Measurements from ENCODE around the gene TEAD1. TPM values are rescaled to one million over a fixed set of nuclear protein-coding genes. Genes with fewer than 3 reads are reported as not detected.

Gene TEAD1
- total RNA-seq, 2 experiments from 2014 or later: 0.25 to 0.83 TPM

DNA sequence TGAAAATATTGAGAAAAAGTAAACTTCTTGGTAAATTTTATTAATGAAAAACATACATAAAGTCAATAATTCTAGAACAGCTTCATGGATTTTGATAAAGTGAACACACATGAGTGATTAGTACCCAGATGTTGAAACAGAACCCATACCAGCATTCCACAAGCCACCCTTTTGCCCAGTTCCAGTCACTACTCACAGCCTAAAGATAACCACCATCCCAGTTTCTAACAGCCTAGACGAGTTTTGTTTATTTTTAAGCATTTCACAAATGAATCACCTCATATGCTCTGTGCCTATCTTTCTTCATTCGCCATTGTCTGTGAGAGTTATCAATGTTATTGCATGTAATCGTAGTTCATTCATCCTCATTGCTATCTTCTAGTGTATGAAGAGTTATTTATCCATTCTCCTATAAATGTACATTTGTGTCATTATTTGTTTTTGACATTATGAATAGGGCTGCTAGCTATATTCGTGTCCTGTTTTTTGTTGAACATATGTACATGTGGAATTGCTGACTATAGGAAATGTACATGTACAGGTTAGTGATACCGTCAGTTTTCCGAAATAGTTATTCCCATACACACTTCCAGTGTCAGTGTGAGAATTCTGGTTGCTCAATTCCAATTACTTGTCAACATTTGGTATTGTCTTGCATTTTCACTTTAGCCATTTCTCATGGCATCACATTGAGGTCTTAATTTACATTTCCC lies 44.5 kb upstream of the TEAD1 start:
- peaks cover 4% of the 10 kb centered on the region for H3K27me3 Mint-ChIP-seq
- H3K36me3 Mint-ChIP-seq (ENCODE audit: low read depth): no peaks in the 10 kb centered on the region
- no peak for ATAC-seq
- TF ChIP-seq, protein P1, sequence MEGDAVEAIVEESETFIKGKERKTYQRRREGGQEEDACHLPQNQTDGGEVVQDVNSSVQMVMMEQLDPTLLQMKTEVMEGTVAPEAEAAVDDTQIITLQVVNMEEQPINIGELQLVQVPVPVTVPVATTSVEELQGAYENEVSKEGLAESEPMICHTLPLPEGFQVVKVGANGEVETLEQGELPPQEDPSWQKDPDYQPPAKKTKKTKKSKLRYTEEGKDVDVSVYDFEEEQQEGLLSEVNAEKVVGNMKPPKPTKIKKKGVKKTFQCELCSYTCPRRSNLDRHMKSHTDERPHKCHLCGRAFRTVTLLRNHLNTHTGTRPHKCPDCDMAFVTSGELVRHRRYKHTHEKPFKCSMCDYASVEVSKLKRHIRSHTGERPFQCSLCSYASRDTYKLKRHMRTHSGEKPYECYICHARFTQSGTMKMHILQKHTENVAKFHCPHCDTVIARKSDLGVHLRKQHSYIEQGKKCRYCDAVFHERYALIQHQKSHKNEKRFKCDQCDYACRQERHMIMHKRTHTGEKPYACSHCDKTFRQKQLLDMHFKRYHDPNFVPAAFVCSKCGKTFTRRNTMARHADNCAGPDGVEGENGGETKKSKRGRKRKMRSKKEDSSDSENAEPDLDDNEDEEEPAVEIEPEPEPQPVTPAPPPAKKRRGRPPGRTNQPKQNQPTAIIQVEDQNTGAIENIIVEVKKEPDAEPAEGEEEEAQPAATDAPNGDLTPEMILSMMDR (IDR thresholded peaks at IDR 0.05): no peak
- DNase-seq: no peak
- intact Hi-C loops (cut with micrococcal nuclease): no loop called here
- no peak overlapping the region for H3K4me3 Mint-ChIP-seq
- CTCF ChIA-PET: no interaction called here
- H3K27ac Mint-ChIP-seq: no peak overlapping the region
- H3K9me3 Mint-ChIP-seq: peaks cover 2% of the 10 kb centered on the region
- H3K4me1 Mint-ChIP-seq (ENCODE audit: low read depth): no peaks in the 10 kb centered on the region
- POLR2A ChIA-PET: no interaction called here

DNA sequence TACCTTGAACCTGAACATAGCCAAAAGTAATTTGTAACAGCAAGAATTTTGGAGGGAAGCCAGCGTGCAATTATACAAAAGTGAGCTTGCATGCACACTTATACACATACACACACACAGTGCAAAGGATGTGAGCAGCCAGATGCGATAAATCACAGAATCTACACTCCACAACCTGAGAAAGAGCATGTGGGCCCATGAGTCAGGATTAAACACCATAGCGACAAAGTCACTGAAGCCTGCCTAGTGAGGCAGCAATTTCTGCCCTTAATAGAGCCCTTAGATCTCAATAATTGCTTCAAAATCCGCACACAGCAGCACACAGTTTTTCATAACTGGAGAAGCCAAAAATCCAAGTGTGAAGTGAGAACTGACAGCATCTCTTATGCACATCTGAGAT lies 42.6 kb upstream of the TEAD1 start:
- Mint-ChIP-seq H3K4me1 (ENCODE audit: low read depth) (no peaks in the 10 kb centered on the region), H3K27ac (no peak overlapping the region), H3K27me3 (peaks cover 4% of the 10 kb centered on the region), H3K36me3 (ENCODE audit: low read depth) (no peaks in the 10 kb centered on the region), H3K9me3 (no peaks in the 10 kb centered on the region), H3K4me3 (no peak overlapping the region)
- POLR2A ChIA-PET: no interaction called here
- CTCF ChIA-PET: no interaction called here
- intact Hi-C loops (cut with micrococcal nuclease): no loop called here
- ATAC-seq: no peak
- no peak for DNase-seq
- TF ChIP-seq, protein P1 (IDR thresholded peaks at IDR 0.05): no peak

DNA sequence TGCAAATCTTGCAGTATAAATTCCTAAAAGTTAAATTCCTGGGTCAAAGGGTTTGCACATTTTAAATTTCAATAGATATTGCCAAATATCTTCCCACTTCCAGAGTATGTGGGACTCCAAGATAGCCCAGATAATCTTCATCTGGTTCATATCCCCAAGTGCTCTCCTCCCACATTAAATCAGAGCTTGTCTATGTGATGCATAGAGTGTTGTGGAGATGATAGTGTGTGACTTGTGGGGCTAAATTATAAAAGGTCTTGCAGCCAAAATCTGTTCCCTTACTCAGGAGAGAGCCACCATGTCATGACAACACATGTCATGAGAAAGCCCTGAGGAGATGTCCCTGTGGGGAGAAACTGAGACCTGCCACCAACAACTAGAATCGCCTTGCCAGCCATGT lies 39.9 kb upstream of the TEAD1 start:
- CTCF ChIA-PET: interaction anchor here (1.2 kb wide), 1 partner anchor 35 kb away, joined by 3 read pairs; no protein-coding TSS in a partner anchor
- DNase-seq (no peak), ATAC-seq (no peak)
- intact Hi-C loops (cut with micrococcal nuclease): no loop called here
- H3K4me1 Mint-ChIP-seq (ENCODE audit: low read depth): no peaks in the 10 kb centered on the region
- H3K27me3 Mint-ChIP-seq: peaks cover 9% of the 10 kb centered on the region
- no peaks in the 10 kb centered on the region for H3K36me3 Mint-ChIP-seq (ENCODE audit: low read depth)
- POLR2A ChIA-PET: no interaction called here
- H3K27ac Mint-ChIP-seq: no peak overlapping the region
- H3K9me3 Mint-ChIP-seq: no peaks in the 10 kb centered on the region
- TF ChIP-seq, protein P1 (IDR thresholded peaks at IDR 0.05): no peak
- H3K4me3 Mint-ChIP-seq: no peak overlapping the region

DNA sequence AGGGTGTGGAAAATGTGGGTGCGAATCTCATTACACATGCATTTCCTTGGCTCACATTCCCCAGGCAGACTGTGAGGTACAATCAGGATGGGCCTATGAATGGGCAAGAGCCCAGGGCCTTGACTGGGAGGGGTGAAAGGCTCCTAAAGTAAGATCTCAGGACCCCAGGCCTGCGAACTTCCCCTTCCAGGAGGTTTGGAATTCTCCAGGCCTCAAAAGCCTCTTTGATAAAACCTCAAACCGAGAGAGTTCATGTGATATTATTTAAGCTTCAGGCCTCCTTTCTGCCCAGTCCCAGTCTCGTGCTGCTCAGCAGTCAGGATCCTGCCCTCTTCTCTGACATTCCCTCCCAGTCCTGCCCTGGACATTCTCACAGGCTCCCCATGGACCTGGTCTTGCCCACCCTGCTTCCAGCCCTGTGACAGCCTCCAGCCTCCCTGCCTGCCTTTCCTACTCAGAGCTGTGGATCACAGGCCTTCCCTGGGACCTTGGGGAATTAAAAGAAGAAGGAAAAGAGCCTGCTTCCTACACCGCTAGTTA lies 37.3 kb upstream of the TEAD1 start:
- Mint-ChIP-seq H3K4me3 (no peak overlapping the region), H3K36me3 (ENCODE audit: low read depth) (no peaks in the 10 kb centered on the region), H3K9me3 (no peaks in the 10 kb centered on the region), H3K27ac (no peak overlapping the region), H3K4me1 (ENCODE audit: low read depth) (peaks cover 2% of the 10 kb centered on the region), H3K27me3 (peaks cover 13% of the 10 kb centered on the region)
- TF ChIP-seq, protein P1 (IDR thresholded peaks at IDR 0.05): no peak
- ChIA-PET POLR2A (no interaction called here), CTCF (no interaction called here)
- ATAC-seq (no peak), DNase-seq (no peak)
- intact Hi-C loops (cut with micrococcal nuclease): no loop called here

DNA sequence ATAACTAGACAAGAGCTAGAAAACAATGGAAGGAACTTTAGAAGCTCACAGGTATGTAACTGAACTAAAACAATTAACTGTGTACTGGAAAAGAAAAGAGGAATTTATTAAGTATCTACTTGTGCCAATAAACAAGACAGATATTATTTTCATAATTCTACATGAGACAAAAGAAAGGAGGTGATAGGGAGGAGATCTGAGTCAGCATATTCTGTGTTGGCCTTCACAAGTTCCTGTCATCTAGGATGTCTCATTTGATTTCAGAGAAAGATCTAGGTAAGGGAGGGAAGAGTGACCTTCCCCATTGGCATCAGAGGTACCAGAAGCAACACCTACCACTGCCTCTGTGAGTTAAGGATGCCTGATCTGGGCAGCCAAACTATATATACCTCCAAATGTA lies 34.8 kb upstream of the TEAD1 start:
- H3K27me3 Mint-ChIP-seq: peaks cover 12% of the 10 kb centered on the region
- POLR2A ChIA-PET: no interaction called here

More for the DNA sequence above, 34.8 kb upstream of the TEAD1 start:
- ATAC-seq (no peak), DNase-seq (no peak)
- CTCF ChIA-PET: no interaction called here
- no peak overlapping the region for H3K27ac Mint-ChIP-seq
- no peak overlapping the region for H3K4me3 Mint-ChIP-seq
- H3K9me3 Mint-ChIP-seq: no peaks in the 10 kb centered on the region
- H3K4me1 Mint-ChIP-seq (ENCODE audit: low read depth): peaks cover 6% of the 10 kb centered on the region
- intact Hi-C loops (cut with micrococcal nuclease): no loop called here
- no peaks in the 10 kb centered on the region for H3K36me3 Mint-ChIP-seq (ENCODE audit: low read depth)
- TF ChIP-seq, protein P1 (IDR thresholded peaks at IDR 0.05): no peak
